ENCODE data around the gene PPIB. TPM values are rescaled to one million over a fixed set of nuclear protein-coding genes. Genes with fewer than 3 reads are reported as not detected.

The PPIB gene
- total RNA-seq, 1 experiment from 2014 or later = 453 TPM

GRCh38 chr15:64127521-64128270 lies 35.1 kb downstream of the PPIB start:
- Histone ChIP-seq H3K79me2 (ENCODE audit: insufficient read depth, low read length) (no peaks in the 10 kb centered on the region), H3K4me1 (ENCODE audit: control insufficient read depth in 1 of 2, insufficient read depth in 2 of 2, low read length in 2 of 2) (no peaks in the 10 kb centered on the region), H3K36me3 (ENCODE audit: control insufficient read depth in 1 of 2, insufficient read depth in 2 of 2, low read length in 2 of 2) (peaks cover 34 to 58% of the 10 kb centered on the region in 2 experiments), H3K9me2 (ENCODE audit: insufficient read depth) (no peaks in the 10 kb centered on the region), H4K20me1 (ENCODE audit: insufficient read depth) (no peaks in the 10 kb centered on the region), H3K27ac (ENCODE audit: low read depth, low read length) (no peak overlapping the region), H2AFZ (ENCODE audit: low read depth, low read length, poor library complexity, severe bottlenecking) (no peak overlapping the region), H3K4me3 (replicated peaks in 1 of 2; ENCODE audit: low read depth in 1 of 2, low read length in 2 of 2) (no peak overlapping the region), H3K4me2 (ENCODE audit: low read length) (no peak overlapping the region), H3K9me3 (ENCODE audit: control insufficient read depth in 1 of 2, insufficient read depth in 1 of 2, low read depth in 1 of 2, low read length in 2 of 2) (no peaks in the 10 kb centered on the region), H3K9ac (ENCODE audit: low read length) (no peak overlapping the region), H3K27me3 (ENCODE audit: insufficient read depth, low read length) (no peaks in the 10 kb centered on the region)
- intact Hi-C loops (cut with micrococcal nuclease) = no loop called here
- ATAC-seq (no peak), DNase-seq (ENCODE audit: low read depth, low spot score) (no peak)
- POLR2A ChIA-PET = no interaction called here
- no peak for TF ChIP-seq POLR2AphosphoS5 (IDR thresholded peaks at IDR 0.05; ENCODE audit: low read depth, low read length)
- no peak for TF ChIP-seq SP1 (IDR thresholded peaks at IDR 0.05; ENCODE audit: low read depth)
- TF ChIP-seq ELF1 (IDR thresholded peaks at IDR 0.05; ENCODE audit: borderline replicate concordance, low read depth) = no peak
- TF ChIP-seq MAX (IDR thresholded peaks at IDR 0.05) = no peak
- TF ChIP-seq, protein P1, sequence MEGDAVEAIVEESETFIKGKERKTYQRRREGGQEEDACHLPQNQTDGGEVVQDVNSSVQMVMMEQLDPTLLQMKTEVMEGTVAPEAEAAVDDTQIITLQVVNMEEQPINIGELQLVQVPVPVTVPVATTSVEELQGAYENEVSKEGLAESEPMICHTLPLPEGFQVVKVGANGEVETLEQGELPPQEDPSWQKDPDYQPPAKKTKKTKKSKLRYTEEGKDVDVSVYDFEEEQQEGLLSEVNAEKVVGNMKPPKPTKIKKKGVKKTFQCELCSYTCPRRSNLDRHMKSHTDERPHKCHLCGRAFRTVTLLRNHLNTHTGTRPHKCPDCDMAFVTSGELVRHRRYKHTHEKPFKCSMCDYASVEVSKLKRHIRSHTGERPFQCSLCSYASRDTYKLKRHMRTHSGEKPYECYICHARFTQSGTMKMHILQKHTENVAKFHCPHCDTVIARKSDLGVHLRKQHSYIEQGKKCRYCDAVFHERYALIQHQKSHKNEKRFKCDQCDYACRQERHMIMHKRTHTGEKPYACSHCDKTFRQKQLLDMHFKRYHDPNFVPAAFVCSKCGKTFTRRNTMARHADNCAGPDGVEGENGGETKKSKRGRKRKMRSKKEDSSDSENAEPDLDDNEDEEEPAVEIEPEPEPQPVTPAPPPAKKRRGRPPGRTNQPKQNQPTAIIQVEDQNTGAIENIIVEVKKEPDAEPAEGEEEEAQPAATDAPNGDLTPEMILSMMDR (IDR thresholded peaks at IDR 0.05 in 2 of 3, conservative IDR thresholded peaks at IDR 0.05 in 1 of 3; ENCODE audit: borderline replicate concordance in 1 of 3, insufficient read depth in 1 of 3, low read depth in 2 of 3, low read length in 2 of 3) = no peak
- TF ChIP-seq ZNF274 (IDR thresholded peaks at IDR 0.05; ENCODE audit: low read depth, low read length) = no peak
- no peak for TF ChIP-seq RAD21 (IDR thresholded peaks at IDR 0.05; ENCODE audit: low read depth)
- no peak for TF ChIP-seq POLR2A (IDR thresholded peaks at IDR 0.05; ENCODE audit: borderline replicate concordance, extremely low read depth, insufficient read depth, insufficient read length)
- TF ChIP-seq FOSL1 (IDR thresholded peaks at IDR 0.05; ENCODE audit: low read depth) = no peak
- TF ChIP-seq JUND (IDR thresholded peaks at IDR 0.05) = no peak
- TF ChIP-seq, protein P2, sequence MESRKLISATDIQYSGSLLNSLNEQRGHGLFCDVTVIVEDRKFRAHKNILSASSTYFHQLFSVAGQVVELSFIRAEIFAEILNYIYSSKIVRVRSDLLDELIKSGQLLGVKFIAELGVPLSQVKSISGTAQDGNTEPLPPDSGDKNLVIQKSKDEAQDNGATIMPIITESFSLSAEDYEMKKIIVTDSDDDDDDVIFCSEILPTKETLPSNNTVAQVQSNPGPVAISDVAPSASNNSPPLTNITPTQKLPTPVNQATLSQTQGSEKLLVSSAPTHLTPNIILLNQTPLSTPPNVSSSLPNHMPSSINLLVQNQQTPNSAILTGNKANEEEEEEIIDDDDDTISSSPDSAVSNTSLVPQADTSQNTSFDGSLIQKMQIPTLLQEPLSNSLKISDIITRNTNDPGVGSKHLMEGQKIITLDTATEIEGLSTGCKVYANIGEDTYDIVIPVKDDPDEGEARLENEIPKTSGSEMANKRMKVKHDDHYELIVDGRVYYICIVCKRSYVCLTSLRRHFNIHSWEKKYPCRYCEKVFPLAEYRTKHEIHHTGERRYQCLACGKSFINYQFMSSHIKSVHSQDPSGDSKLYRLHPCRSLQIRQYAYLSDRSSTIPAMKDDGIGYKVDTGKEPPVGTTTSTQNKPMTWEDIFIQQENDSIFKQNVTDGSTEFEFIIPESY (IDR thresholded peaks at IDR 0.05; ENCODE audit: extremely low read depth, insufficient replicate concordance, low read length) = no peak
- TF ChIP-seq, protein P3, sequence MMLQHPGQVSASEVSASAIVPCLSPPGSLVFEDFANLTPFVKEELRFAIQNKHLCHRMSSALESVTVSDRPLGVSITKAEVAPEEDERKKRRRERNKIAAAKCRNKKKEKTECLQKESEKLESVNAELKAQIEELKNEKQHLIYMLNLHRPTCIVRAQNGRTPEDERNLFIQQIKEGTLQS (IDR thresholded peaks at IDR 0.05) = no peak
- TF ChIP-seq, protein P4, sequence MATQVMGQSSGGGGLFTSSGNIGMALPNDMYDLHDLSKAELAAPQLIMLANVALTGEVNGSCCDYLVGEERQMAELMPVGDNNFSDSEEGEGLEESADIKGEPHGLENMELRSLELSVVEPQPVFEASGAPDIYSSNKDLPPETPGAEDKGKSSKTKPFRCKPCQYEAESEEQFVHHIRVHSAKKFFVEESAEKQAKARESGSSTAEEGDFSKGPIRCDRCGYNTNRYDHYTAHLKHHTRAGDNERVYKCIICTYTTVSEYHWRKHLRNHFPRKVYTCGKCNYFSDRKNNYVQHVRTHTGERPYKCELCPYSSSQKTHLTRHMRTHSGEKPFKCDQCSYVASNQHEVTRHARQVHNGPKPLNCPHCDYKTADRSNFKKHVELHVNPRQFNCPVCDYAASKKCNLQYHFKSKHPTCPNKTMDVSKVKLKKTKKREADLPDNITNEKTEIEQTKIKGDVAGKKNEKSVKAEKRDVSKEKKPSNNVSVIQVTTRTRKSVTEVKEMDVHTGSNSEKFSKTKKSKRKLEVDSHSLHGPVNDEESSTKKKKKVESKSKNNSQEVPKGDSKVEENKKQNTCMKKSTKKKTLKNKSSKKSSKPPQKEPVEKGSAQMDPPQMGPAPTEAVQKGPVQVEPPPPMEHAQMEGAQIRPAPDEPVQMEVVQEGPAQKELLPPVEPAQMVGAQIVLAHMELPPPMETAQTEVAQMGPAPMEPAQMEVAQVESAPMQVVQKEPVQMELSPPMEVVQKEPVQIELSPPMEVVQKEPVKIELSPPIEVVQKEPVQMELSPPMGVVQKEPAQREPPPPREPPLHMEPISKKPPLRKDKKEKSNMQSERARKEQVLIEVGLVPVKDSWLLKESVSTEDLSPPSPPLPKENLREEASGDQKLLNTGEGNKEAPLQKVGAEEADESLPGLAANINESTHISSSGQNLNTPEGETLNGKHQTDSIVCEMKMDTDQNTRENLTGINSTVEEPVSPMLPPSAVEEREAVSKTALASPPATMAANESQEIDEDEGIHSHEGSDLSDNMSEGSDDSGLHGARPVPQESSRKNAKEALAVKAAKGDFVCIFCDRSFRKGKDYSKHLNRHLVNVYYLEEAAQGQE (IDR thresholded peaks at IDR 0.05; ENCODE audit: low read depth) = no peak
- TF ChIP-seq EGR1 (IDR thresholded peaks at IDR 0.05; ENCODE audit: low read depth) = no peak
- TF ChIP-seq CEBPB (IDR thresholded peaks at IDR 0.05; ENCODE audit: low read depth) = no peak
- TF ChIP-seq YY1 (IDR thresholded peaks at IDR 0.05; ENCODE audit: extremely low read depth, insufficient replicate concordance, low read depth, low read length) = no peak
- no peak for TF ChIP-seq ZFX (IDR thresholded peaks at IDR 0.05)
- no peak for TF ChIP-seq SRF (IDR thresholded peaks at IDR 0.05; ENCODE audit: low read depth)
- no peak for TF ChIP-seq EZH2phosphoT487 (IDR thresholded peaks at IDR 0.05; ENCODE audit: borderline replicate concordance)
- no peak for TF ChIP-seq EZH2 (IDR thresholded peaks at IDR 0.05)
- CTCF ChIA-PET = no interaction called here
- RAD21 ChIA-PET (ENCODE audit: low non-redundant PET in 1 of 2, low total read pairs in 2 of 2, uncharacterized antibody in 2 of 2, unreplicated experiment in 2 of 2) = no interaction called here
- no TSS peak for BruUV-seq (replicated peaks)
